ENCODE measurements around the gene AZU1. TPM values are rescaled to one million over a fixed set of nuclear protein-coding genes. Genes with fewer than 3 reads are reported as not detected.

Gene AZU1
- polyA plus RNA-seq, 3 donors = 2.7 to 5.7 (median 4.3) TPM

- peak overlapping the region; percentile 61 for H2AFZ ChIP-seq (ENCODE audit: insufficient read depth, low read depth, low read length, poor library complexity, severe bottlenecking)
- H4K20me1 ChIP-seq (ENCODE audit: insufficient read depth, low read length) = no peaks in the 10 kb centered on the region
- no peak for DNase-seq
- H3K4me1 ChIP-seq (ENCODE audit: control insufficient read depth in 1 of 2, insufficient read depth in 2 of 2, low read length in 2 of 2) = peaks cover 60 to 63% of the 10 kb centered on the region in 2 donors
- no peaks in the 10 kb centered on the region for H3K9me3 ChIP-seq (replicated peaks in 1 of 2; ENCODE audit: control insufficient read depth in 1 of 2, insufficient read depth in 1 of 2, low read length in 2 of 2)
- TF ChIP-seq, protein P1, sequence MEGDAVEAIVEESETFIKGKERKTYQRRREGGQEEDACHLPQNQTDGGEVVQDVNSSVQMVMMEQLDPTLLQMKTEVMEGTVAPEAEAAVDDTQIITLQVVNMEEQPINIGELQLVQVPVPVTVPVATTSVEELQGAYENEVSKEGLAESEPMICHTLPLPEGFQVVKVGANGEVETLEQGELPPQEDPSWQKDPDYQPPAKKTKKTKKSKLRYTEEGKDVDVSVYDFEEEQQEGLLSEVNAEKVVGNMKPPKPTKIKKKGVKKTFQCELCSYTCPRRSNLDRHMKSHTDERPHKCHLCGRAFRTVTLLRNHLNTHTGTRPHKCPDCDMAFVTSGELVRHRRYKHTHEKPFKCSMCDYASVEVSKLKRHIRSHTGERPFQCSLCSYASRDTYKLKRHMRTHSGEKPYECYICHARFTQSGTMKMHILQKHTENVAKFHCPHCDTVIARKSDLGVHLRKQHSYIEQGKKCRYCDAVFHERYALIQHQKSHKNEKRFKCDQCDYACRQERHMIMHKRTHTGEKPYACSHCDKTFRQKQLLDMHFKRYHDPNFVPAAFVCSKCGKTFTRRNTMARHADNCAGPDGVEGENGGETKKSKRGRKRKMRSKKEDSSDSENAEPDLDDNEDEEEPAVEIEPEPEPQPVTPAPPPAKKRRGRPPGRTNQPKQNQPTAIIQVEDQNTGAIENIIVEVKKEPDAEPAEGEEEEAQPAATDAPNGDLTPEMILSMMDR (IDR thresholded peaks at IDR 0.05) = no peak
- Mint-ChIP-seq H3K9me3 (no peaks in the 10 kb centered on the region), H3K27ac (peak overlapping the region in 4 of 7 donors; percentile 5 to 65 (median 64)), H3K4me1 (peaks cover 54% of the 10 kb centered on the region), H3K4me3 (peak overlapping the region; percentile 68 to 83), H3K36me3 (no peaks in the 10 kb centered on the region), H3K27me3 (ENCODE audit: low read depth in 3 of 3) (peaks cover 3 to 7% (median 5%) of the 10 kb centered on the region in 3 donors)
- H3K4me2 ChIP-seq (replicated peaks; ENCODE audit: extremely low read depth, low read length, poor library complexity, severe bottlenecking) = peak overlapping the region; percentile 69
- peak overlapping the region in 2 of 3 experiments; percentile 17 to 60 for H3K4me3 ChIP-seq (replicated peaks in 1 of 3; ENCODE audit: low read depth in 2 of 3, low read length in 3 of 3)
- H3K27me3 ChIP-seq (ENCODE audit: control insufficient read depth in 2 of 2, insufficient read depth in 2 of 2, low read length in 2 of 2) = no peaks in the 10 kb centered on the region
- H3K27ac ChIP-seq (ENCODE audit: low read depth in 1 of 2, low read length in 2 of 2) = no peak overlapping the region
- intact Hi-C loops (cut with micrococcal nuclease) = no loop called here
- peaks cover 66% of the 10 kb centered on the region for H3K79me2 ChIP-seq (ENCODE audit: insufficient read depth, low read length)
- no peaks in the 10 kb centered on the region for H3K36me3 ChIP-seq (replicated peaks in 1 of 2; ENCODE audit: control insufficient read depth in 1 of 2, insufficient read depth in 2 of 2, low read length in 2 of 2)
- 0% methylated on average over 11 of the region's 12 CpGs for WGBS (ENCODE audit: insufficient coverage)
- H3K9ac ChIP-seq (ENCODE audit: insufficient read depth, low read length, poor library complexity, severe bottlenecking) = peak overlapping the region; percentile 21
Observed at GRCh38 chr19:823565-824121, 4.0 kb upstream of the AZU1 start.

- intact Hi-C loops (cut with micrococcal nuclease) = no loop called here
- no peaks in the 10 kb centered on the region for H3K36me3 Mint-ChIP-seq
- no peaks in the 10 kb centered on the region for H4K20me1 ChIP-seq (ENCODE audit: insufficient read depth, low read length)
- peak overlapping the region in 1 of 2 donors; percentile 52 for H3K27ac ChIP-seq (ENCODE audit: low read depth in 1 of 2, low read length in 2 of 2)
- H3K36me3 ChIP-seq (replicated peaks in 1 of 2; ENCODE audit: control insufficient read depth in 1 of 2, insufficient read depth in 2 of 2, low read length in 2 of 2) = no peaks in the 10 kb centered on the region
- TF ChIP-seq, protein P1 (IDR thresholded peaks at IDR 0.05) = no peak
- no peaks in the 10 kb centered on the region for H3K9me3 Mint-ChIP-seq
- H3K4me2 ChIP-seq (replicated peaks; ENCODE audit: extremely low read depth, low read length, poor library complexity, severe bottlenecking) = peak overlapping the region; percentile 67
- peaks cover 78% of the 10 kb centered on the region for H3K79me2 ChIP-seq (ENCODE audit: insufficient read depth, low read length)
- H3K9ac ChIP-seq (ENCODE audit: insufficient read depth, low read length, poor library complexity, severe bottlenecking) = peak overlapping the region; percentile 1
- peak overlapping the region; percentile 53 to 92 (median 82) for H3K27ac Mint-ChIP-seq
- peaks cover 3 to 7% (median 4%) of the 10 kb centered on the region in 3 donors for H3K27me3 Mint-ChIP-seq (ENCODE audit: low read depth in 3 of 3)
- WGBS (ENCODE audit: insufficient coverage) = 9% methylated on average over 8 of the region's 15 CpGs
- H3K27me3 ChIP-seq (ENCODE audit: control insufficient read depth in 2 of 2, insufficient read depth in 2 of 2, low read length in 2 of 2) = no peaks in the 10 kb centered on the region
- DNase-seq = peak; percentile 61 to 73 (median 65)
- peaks cover 63% of the 10 kb centered on the region for H3K4me1 Mint-ChIP-seq
- peak overlapping the region; percentile 70 to 91 for H3K4me3 Mint-ChIP-seq
- peak overlapping the region; percentile 56 for H2AFZ ChIP-seq (ENCODE audit: insufficient read depth, low read depth, low read length, poor library complexity, severe bottlenecking)
- no peaks in the 10 kb centered on the region for H3K9me3 ChIP-seq (replicated peaks in 1 of 2; ENCODE audit: control insufficient read depth in 1 of 2, insufficient read depth in 1 of 2, low read length in 2 of 2)
- H3K4me3 ChIP-seq (replicated peaks in 1 of 3; ENCODE audit: low read depth in 2 of 3, low read length in 3 of 3) = peak overlapping the region in 1 of 3 experiments; percentile 52
- H3K4me1 ChIP-seq (ENCODE audit: control insufficient read depth in 1 of 2, insufficient read depth in 2 of 2, low read length in 2 of 2) = peaks cover 69 to 76% of the 10 kb centered on the region in 2 donors
Observed at GRCh38 chr19:824885-825284, 2.8 kb upstream of the AZU1 start.
